HCT116 (cell line): ENCODE data around the gene GPHN.

Experiments
- CEBPB ChIP-seq: IDR thresholded peaks from 2 replicates; pipeline ENCODE4 v1.6.1; 2012; ENCODE audit warnings: low read depth
- CTCF ChIP-seq, 3 experiments: fragments of 200-600 bp in 1 of 3; sonication (generic) in 1 of 3; IDR thresholded peaks in 2 of 3; conservative IDR thresholded peaks in 1 of 3; 2 replicates each; pipeline ENCODE4 v1.5.1; 2012 to 2017; ENCODE audit warnings: low read depth in 2 of 3, low read length in 2 of 3, antibody characterized with exemption in 1 of 3, borderline replicate concordance in 1 of 3, control low read depth in 1 of 3, mild to moderate bottlenecking in 1 of 3, mixed read lengths in 1 of 3, mixed run types in 1 of 3, moderate library complexity in 1 of 3; ENCODE audit not compliant: insufficient read depth in 1 of 3
- EZH2phosphoT487 ChIP-seq: fragments of 200-600 bp; IDR thresholded peaks from 2 replicates; pipeline ENCODE4 v1.6.1; 2018; ENCODE audit warnings: antibody characterized with exemption, borderline replicate concordance
- FOSL1 ChIP-seq: IDR thresholded peaks from 2 replicates; pipeline ENCODE4 v1.6.1; 2012; ENCODE audit warnings: low read depth
- JUND ChIP-seq: IDR thresholded peaks from 2 replicates; pipeline ENCODE4 v1.6.1; 2012
- MAX ChIP-seq: IDR thresholded peaks from 2 replicates; pipeline ENCODE4 v1.6.1; 2012
- POLR2A ChIP-seq: IDR thresholded peaks from 2 replicates; pipeline ENCODE4 v1.7.0; 2011; ENCODE audit warnings: borderline replicate concordance; ENCODE audit not compliant: insufficient read depth, insufficient read length; ENCODE audit errors: extremely low read depth
- POLR2AphosphoS5 ChIP-seq: IDR thresholded peaks from 2 replicates; pipeline ENCODE4 v1.6.1; 2011; ENCODE audit warnings: mild to moderate bottlenecking, low read depth, low read length, moderate library complexity
- RAD21 ChIP-seq: IDR thresholded peaks from 2 replicates; pipeline ENCODE4 v1.6.1; 2012; ENCODE audit warnings: low read depth, mild to moderate bottlenecking
- SP1 ChIP-seq: IDR thresholded peaks from 2 replicates; pipeline ENCODE4 v1.6.1; 2012; ENCODE audit warnings: low read depth
- SRF ChIP-seq: IDR thresholded peaks from 2 replicates; pipeline ENCODE4 v1.6.1; 2012; ENCODE audit warnings: low read depth
- ZBTB33 ChIP-seq: IDR thresholded peaks from 2 replicates; pipeline ENCODE4 v1.6.1; 2011; ENCODE audit warnings: mild to moderate bottlenecking, low read length, moderate library complexity; ENCODE audit not compliant: insufficient replicate concordance; ENCODE audit errors: extremely low read depth

GRCh38 chr14:66831173-66831572 is 323.2 kb downstream of the GPHN start:
- TF ChIP-seq CTCF (IDR thresholded peaks at IDR 0.05 in 2 of 3, conservative IDR thresholded peaks at IDR 0.05 in 1 of 3; ENCODE audit: borderline replicate concordance in 1 of 3, insufficient read depth in 1 of 3, low read depth in 2 of 3, low read length in 2 of 3) (no peak), SP1 (no peak), SRF (no peak), POLR2A (no peak), ZBTB33 (no peak), MAX (no peak), POLR2AphosphoS5 (no peak), EZH2phosphoT487 (no peak), FOSL1 (no peak), JUND (no peak), RAD21 (no peak), CEBPB (no peak)
